Panc1 (cell line): ENCODE data around the gene TARS1. TPM values are rescaled to one million over a fixed set of nuclear protein-coding genes. Genes with fewer than 3 reads are reported as not detected.

Experiments
- ATAC-seq: fragments of 200-7000 bp; cut with Tn5 transposase; 2 replicates; pipeline ENCODE4 v1.9.1; 2020; ENCODE audit warnings: mild to moderate bottlenecking, moderate library complexity
- BruUV-seq: library from RNA; stranded (reverse); fragments of 400-500 nt; replicated peaks from 2 replicates; lab custom pipeline; 2021; lab: Mats Ljungman, UMichigan
- CTCF ChIA-PET: fragments of 300-600 bp; sonication (Branson Sonifier 250); formaldehyde crosslinking; loops from one replicate; lab custom pipeline; 2022; ENCODE audit warnings: antibody characterized with exemption; lab: Charles Lee
- POLR2A ChIA-PET: fragments of 300-600 bp; sonication (Branson Sonifier 250); formaldehyde crosslinking; loops from one replicate; lab custom pipeline; 2022; ENCODE audit warnings: antibody characterized with exemption; lab: Charles Lee
- DNase-seq: peaks from one replicate; pipeline ENCODE4 v3.0.0-alpha.2; 2010; ENCODE audit warnings: low read depth, low spot score
- H3K27ac ChIP-seq: 2 replicates; pipeline ENCODE4 v1.5.1; 2011; ENCODE audit warnings: mild to moderate bottlenecking, low read length, inconsistent platforms
- H3K27me3 ChIP-seq: fragments of 200-500 bp; sonication (Bioruptor generic); 2 replicates; pipeline ENCODE4 v1.6.0; 2014; ENCODE audit warnings: low read length, inconsistent platforms; ENCODE audit not compliant: control insufficient read depth, insufficient read depth
- H3K36me3 ChIP-seq: fragments of 200-500 bp; sonication (Bioruptor generic); 2 replicates; pipeline ENCODE4 v1.5.1; 2014; ENCODE audit warnings: inconsistent platforms, mild to moderate bottlenecking, low read length, moderate library complexity; ENCODE audit not compliant: control insufficient read depth, insufficient read depth
- H3K4me1 ChIP-seq: 2 replicates; pipeline ENCODE4 v1.5.1; 2011; ENCODE audit warnings: inconsistent platforms, mild to moderate bottlenecking, low read length, moderate library complexity; ENCODE audit not compliant: control insufficient read depth, insufficient read depth
- H3K4me3 ChIP-seq, 2 experiments: 2 replicates each; pipeline ENCODE4 v1.5.1; 2011 to 2012; ENCODE audit warnings: low read depth in 2 of 2, low read length in 2 of 2, mild to moderate bottlenecking in 2 of 2, inconsistent platforms in 1 of 2, moderate library complexity in 1 of 2
- H3K9me3 ChIP-seq: fragments of 200-500 bp; sonication (Bioruptor generic); 2 replicates; pipeline ENCODE4 v1.5.1; 2014; ENCODE audit warnings: low read depth, mild to moderate bottlenecking, inconsistent platforms, low read length, moderate library complexity; ENCODE audit not compliant: control insufficient read depth, insufficient read depth
- CTCF ChIP-seq: fragments of 450-650 bp; IDR thresholded peaks from 2 replicates; pipeline ENCODE4 v1.5.1; 2017; ENCODE audit warnings: mild to moderate bottlenecking
- POLR2AphosphoS5 ChIP-seq: IDR thresholded peaks from 2 replicates; pipeline ENCODE4 v1.6.1; 2012; ENCODE audit warnings: mild to moderate bottlenecking, low read depth, low read length, moderate library complexity
- REST ChIP-seq, 2 experiments: IDR thresholded peaks; 2 replicates each; pipeline ENCODE4 v1.6.1; 2011 to 2012; ENCODE audit warnings: low read depth in 2 of 2, control low read depth in 1 of 2, low read length in 1 of 2, mild to moderate bottlenecking in 1 of 2, moderate library complexity in 1 of 2; ENCODE audit not compliant: insufficient read depth in 1 of 2
- SIN3A ChIP-seq: IDR thresholded peaks from 2 replicates; pipeline ENCODE4 v1.6.1; 2012; ENCODE audit warnings: low read depth, mild to moderate bottlenecking, low read length, moderate library complexity, borderline replicate concordance; ENCODE audit not compliant: insufficient read depth
- TCF7L2 ChIP-seq: IDR thresholded peaks from 2 replicates; pipeline ENCODE4 v1.6.1; 2011; ENCODE audit warnings: mild to moderate bottlenecking, low read depth, low read length, inconsistent platforms
- in situ Hi-C: cut with HindIII; loops from 2 replicates; pipeline ENCODE4 v1.10.0; 2016; ENCODE audit warnings: low sequenced_read_pairs, low pct_unique_long_range_greater_than_20kb
- intact Hi-C: fragments of 100-400 bp; cut with micrococcal nuclease; formaldehyde crosslinking; loops from one replicate; pipeline ENCODE4 v1.10.0; 2022; ENCODE audit not compliant: unreplicated experiment
- total RNA-seq: library from RNA; stranded (reverse); gene quantifications from one replicate; pipeline ENCODE4 v1.2.1, GENCODE V29; 2021; ENCODE audit not compliant: unreplicated experiment

The TARS1 gene
- total RNA-seq, 1 experiment from 2014 or later: 258 TPM

- POLR2A ChIA-PET: no interaction called here
- in situ Hi-C loops (no loop called here), intact Hi-C loops (no loop called here)
- no peak for TF ChIP-seq SIN3A
- TF ChIP-seq CTCF: no peak
- ATAC-seq (no peak), DNase-seq (no peak)
- Histone ChIP-seq H3K27me3 (no peaks in the 10 kb centered on the region), H3K36me3 (no peaks in the 10 kb centered on the region), H3K27ac (no peak overlapping the region), H3K4me3 (no peak overlapping the region), H3K9me3 (no peaks in the 10 kb centered on the region), H3K4me1 (no peaks in the 10 kb centered on the region)
- no TSS peak for BruUV-seq
- CTCF ChIA-PET: no interaction called here
Measured at GRCh38 chr5:33482335-33482734, 41.6 kb downstream of the TARS1 start.

GRCh38 chr5:33487236-33487635 lies 46.5 kb downstream of the TARS1 start:
- POLR2A ChIA-PET: no interaction called here
- CTCF ChIA-PET: no interaction called here
- no peaks in the 10 kb centered on the region for H3K4me1 ChIP-seq
- ATAC-seq: no peak
- no peaks in the 10 kb centered on the region for H3K36me3 ChIP-seq
- TF ChIP-seq REST (IDR thresholded peaks at IDR 0.05; ENCODE audit: insufficient read depth in 1 of 2, low read depth in 2 of 2, low read length in 1 of 2) (no peak), SIN3A (no peak), POLR2AphosphoS5 (no peak), CTCF (no peak), TCF7L2 (no peak)
- BruUV-seq: no TSS peak
- intact Hi-C loops (no loop called here), in situ Hi-C loops (no loop called here)
- DNase-seq: no peak
- no peak overlapping the region for H3K4me3 ChIP-seq
- H3K27ac ChIP-seq: no peak overlapping the region
- no peaks in the 10 kb centered on the region for H3K27me3 ChIP-seq
- H3K9me3 ChIP-seq: no peaks in the 10 kb centered on the region
